ENCODE results near the gene TSPAN6.

The TSPAN6 gene

DNA sequence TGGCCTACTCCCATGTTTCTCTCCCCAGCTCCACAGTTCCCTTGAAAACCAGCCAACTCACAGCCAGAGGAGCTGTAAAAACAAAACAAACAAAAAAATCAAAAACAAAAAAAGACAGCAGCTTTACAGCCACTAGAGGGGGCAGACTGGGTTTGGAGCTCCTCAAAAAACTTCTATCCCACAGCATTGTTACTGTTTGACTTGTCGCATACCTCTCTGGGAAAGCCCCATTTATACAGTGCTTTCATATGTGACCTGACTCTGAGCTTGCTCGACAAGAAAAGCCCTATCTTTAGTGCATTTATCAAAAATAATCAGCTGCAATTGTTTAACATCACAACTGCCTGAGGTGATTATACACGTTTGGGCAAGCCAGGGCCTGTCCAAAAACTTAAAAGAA, 21.6 kb downstream of the TSPAN6 start:
- H3K4me1 Mint-ChIP-seq, result no peaks in the 10 kb centered on the region
- peak; percentile 72 for ATAC-seq
- no peak for DNase-seq (ENCODE audit: low spot score in 2 of 2)
- no peaks in the 10 kb centered on the region for H3K9me3 Mint-ChIP-seq
- no peaks in the 10 kb centered on the region for H3K36me3 Mint-ChIP-seq
- H3K4me3 Mint-ChIP-seq, result no peak overlapping the region
- no peak overlapping the region for H3K27ac Mint-ChIP-seq

DNA sequence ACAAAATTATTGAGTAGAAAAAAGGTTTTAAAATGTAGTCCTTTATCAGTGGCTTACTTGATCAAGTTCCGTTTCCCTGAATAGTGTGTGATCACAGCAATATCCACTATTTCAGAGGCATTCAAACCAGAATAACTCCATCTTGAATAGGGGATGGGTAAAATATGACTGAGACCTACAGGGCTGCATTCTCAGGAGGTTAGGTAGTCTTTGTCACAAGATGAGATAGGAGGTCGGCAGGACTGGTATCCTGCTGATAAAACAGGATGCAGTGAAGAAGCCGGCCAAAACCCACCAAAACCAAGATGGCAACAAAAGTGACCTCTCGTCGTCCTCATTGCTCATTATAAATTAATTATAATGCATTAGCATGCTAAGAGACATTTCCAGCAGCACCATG, 24.7 kb downstream of the TSPAN6 start:
- no peaks in the 10 kb centered on the region for H3K4me1 Mint-ChIP-seq
- H3K27ac Mint-ChIP-seq, result no peak overlapping the region
- no peak overlapping the region for H3K4me3 Mint-ChIP-seq
- no peaks in the 10 kb centered on the region for H3K36me3 Mint-ChIP-seq
- no peak for ATAC-seq
- no peak for DNase-seq (ENCODE audit: low spot score in 2 of 2)
- no peaks in the 10 kb centered on the region for H3K9me3 Mint-ChIP-seq

DNA sequence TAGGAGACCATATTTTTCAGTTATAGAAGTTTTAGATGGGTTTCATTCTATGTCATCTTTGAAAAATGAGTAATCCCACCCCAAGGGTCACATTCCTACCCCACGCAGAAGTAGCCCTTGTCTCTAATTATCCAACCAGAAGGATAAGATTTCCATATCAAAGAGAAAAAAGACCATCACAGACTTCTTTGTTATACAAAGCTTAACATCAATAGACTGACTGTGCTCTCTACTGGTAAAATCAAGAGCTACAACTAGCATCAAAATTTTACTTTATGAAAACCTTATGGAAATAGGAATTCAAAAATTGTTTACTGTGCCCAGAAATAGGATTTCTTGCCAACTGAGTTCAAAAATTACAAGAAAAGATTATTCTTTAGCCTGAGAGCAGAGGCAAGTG, 27.0 kb downstream of the TSPAN6 start:
- Mint-ChIP-seq H3K9me3 (no peaks in the 10 kb centered on the region), H3K27ac (no peak overlapping the region), H3K4me1 (no peaks in the 10 kb centered on the region), H3K4me3 (no peak overlapping the region), H3K36me3 (no peaks in the 10 kb centered on the region)
- DNase-seq (ENCODE audit: low spot score in 2 of 2) (no peak), ATAC-seq (no peak)

DNA sequence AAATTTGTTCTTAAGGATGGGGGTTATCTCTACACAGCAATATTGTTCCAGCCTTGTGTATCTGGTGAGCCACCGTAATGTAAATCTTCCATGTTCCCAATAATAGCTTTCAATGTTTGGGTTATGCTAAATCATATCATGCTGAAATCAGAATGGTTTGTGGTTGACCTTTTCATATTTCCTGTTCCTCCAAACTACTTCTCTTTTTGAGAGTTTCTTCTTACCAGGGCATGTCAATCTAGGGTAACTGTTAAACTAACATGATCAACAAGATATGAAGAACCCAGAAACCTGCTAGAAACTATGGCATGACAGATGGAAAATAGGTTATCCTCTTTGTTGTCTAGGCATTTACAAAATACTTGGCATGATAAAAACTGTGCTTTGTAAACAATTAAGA, 29.9 kb downstream of the TSPAN6 start:
- H3K9me3 Mint-ChIP-seq, result no peaks in the 10 kb centered on the region
- H3K27ac Mint-ChIP-seq, result no peak overlapping the region
- no peak for ATAC-seq
- no peak overlapping the region for H3K4me3 Mint-ChIP-seq
- H3K4me1 Mint-ChIP-seq, result no peaks in the 10 kb centered on the region
- no peaks in the 10 kb centered on the region for H3K36me3 Mint-ChIP-seq
- DNase-seq (ENCODE audit: low spot score in 2 of 2), result no peak

- DNase-seq (ENCODE audit: low spot score in 2 of 2) (no peak), ATAC-seq (no peak)
- Mint-ChIP-seq H3K36me3 (no peaks in the 10 kb centered on the region), H3K4me3 (no peak overlapping the region), H3K27ac (no peak overlapping the region), H3K4me1 (no peaks in the 10 kb centered on the region), H3K9me3 (no peaks in the 10 kb centered on the region)
These were observed 35.8 kb downstream of the TSPAN6 start for GRCh38 chrX:100600758-100601157.

GRCh38 chrX:100600340-100600739, 36.3 kb downstream of the TSPAN6 start:
- ATAC-seq (no peak), DNase-seq (ENCODE audit: low spot score in 2 of 2) (no peak)
- H3K27ac Mint-ChIP-seq, result no peak overlapping the region
- no peaks in the 10 kb centered on the region for H3K4me1 Mint-ChIP-seq
- no peaks in the 10 kb centered on the region for H3K36me3 Mint-ChIP-seq
- no peaks in the 10 kb centered on the region for H3K9me3 Mint-ChIP-seq
- H3K4me3 Mint-ChIP-seq, result no peak overlapping the region

- H3K9me3 Mint-ChIP-seq, result no peaks in the 10 kb centered on the region
- H3K27ac Mint-ChIP-seq, result no peak overlapping the region
- ATAC-seq (no peak), DNase-seq (ENCODE audit: low spot score in 2 of 2) (no peak)
- H3K36me3 Mint-ChIP-seq, result no peaks in the 10 kb centered on the region
- no peaks in the 10 kb centered on the region for H3K4me1 Mint-ChIP-seq
- no peak overlapping the region for H3K4me3 Mint-ChIP-seq
These were observed 37.1 kb downstream of the TSPAN6 start for GRCh38 chrX:100599456-100599855.

- H3K27ac Mint-ChIP-seq, result no peak overlapping the region
- no peaks in the 10 kb centered on the region for H3K4me1 Mint-ChIP-seq
- no peak overlapping the region for H3K4me3 Mint-ChIP-seq
- ATAC-seq (no peak), DNase-seq (ENCODE audit: low spot score in 2 of 2) (no peak)
- H3K9me3 Mint-ChIP-seq, result no peaks in the 10 kb centered on the region
- H3K36me3 Mint-ChIP-seq, result no peaks in the 10 kb centered on the region
These were observed 40.0 kb downstream of the TSPAN6 start for GRCh38 chrX:100596601-100597000.

DNA sequence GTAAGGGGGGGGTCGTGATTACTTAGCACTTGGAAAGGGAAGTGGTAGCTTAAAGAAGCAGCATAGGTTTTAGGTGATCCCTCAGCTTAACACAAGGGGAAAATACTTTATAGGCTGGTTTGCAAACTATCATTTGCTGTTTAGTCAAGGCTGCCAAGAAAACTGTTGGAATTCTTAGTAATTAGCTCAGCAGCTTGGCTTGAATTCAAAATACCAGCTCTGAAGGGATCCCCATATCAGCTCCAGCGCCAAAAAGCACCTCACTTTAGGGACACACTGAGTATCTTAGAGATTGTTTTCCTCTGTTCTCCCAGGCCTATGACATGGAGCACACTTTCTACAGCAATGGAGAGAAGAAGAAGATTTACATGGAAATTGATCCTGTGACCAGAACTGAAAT, 43.0 kb downstream of the TSPAN6 start:
- H3K4me3 Mint-ChIP-seq, result no peak overlapping the region
- no peaks in the 10 kb centered on the region for H3K36me3 Mint-ChIP-seq
- no peak for ATAC-seq
- no peak overlapping the region for H3K27ac Mint-ChIP-seq
- no peak for DNase-seq (ENCODE audit: low spot score in 2 of 2)
- H3K4me1 Mint-ChIP-seq, result no peaks in the 10 kb centered on the region
- no peaks in the 10 kb centered on the region for H3K9me3 Mint-ChIP-seq

DNA sequence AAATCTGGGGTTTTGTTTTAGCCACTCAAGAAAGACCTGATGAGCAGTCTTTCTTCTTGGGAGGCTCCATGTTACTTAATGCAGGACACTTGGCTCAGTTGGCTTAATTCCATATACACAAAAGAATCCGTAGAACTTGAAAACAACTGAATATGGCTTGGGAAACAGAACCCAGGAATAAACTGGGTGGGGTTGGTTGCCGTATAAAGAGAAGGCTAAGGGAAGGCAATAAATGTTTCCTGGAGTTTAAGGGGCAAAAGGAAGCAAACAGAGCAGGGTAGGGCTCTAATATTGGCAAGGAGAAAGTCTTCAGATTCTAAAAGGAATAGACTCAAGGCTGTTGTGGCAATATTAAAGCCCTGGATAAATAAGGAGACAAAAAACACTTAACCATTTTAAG, 43.5 kb downstream of the TSPAN6 start:
- Mint-ChIP-seq H3K9me3 (no peaks in the 10 kb centered on the region), H3K4me1 (no peaks in the 10 kb centered on the region), H3K27ac (no peak overlapping the region), H3K36me3 (no peaks in the 10 kb centered on the region), H3K4me3 (no peak overlapping the region)
- ATAC-seq (no peak), DNase-seq (ENCODE audit: low spot score in 2 of 2) (no peak)

DNA sequence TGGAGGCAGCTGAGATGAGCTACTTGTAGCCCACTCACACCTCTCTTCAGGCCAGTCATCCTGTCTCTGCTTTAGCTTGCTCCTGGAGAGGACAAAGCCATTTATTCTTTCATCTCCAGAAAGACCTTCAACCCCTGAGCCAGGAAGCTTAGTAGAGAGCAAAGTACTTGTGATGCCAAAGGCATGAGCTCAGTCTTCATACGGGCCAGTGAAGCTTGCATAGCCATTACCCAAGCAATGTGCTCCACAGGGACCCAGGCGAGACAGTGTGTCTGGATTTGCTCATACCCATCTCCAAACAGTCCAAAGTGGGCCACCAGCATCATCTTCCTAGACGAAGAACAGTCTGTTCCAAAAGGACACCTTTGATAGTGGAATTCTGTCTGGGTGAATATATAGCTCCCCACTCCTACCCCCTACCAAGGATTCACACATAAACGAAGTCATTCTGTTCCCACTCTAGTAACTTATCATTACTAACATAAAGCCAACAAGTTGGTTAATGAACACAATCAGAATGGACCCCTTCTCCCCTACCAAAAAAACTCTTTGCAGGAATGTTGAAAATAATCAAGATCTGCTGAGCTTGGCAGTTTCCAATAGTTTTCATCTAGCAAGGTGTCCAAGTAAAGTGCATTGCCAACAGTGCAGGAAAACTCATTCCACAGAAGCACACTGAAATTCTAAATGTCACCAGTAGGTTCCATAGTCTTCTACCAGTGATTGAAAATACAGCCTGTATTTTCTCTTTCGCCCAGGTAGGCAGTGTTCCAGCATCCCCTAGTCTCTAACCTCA, 45.2 kb downstream of the TSPAN6 start:
- H3K36me3 Mint-ChIP-seq, result no peaks in the 10 kb centered on the region
- DNase-seq (ENCODE audit: low spot score in 2 of 2) (no peak), ATAC-seq (no peak)
- no peak overlapping the region for H3K27ac Mint-ChIP-seq
- no peaks in the 10 kb centered on the region for H3K4me1 Mint-ChIP-seq
- H3K9me3 Mint-ChIP-seq, result no peaks in the 10 kb centered on the region
- no peak overlapping the region for H3K4me3 Mint-ChIP-seq

DNA sequence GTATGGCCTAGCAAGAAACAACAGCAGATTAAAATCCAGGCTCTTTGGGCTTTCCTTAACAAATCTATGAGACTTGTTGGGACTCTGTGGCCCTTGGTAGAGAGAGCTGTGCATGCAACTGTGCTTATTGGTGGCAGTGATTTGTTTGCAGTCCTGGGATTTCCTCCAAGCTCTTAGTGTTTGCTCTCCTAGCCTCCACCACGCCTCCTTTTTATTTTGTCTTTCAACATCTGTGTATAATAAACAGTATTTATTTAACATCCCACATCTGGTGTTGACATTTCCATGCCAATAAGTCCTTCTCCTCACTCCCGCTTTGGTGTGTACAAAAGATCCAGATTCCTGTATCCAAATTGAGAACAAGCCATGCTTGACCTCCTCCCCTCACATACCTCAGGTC, 48.7 kb downstream of the TSPAN6 start:
- ATAC-seq, result no peak
- no peaks in the 10 kb centered on the region for H3K4me1 Mint-ChIP-seq
- no peak overlapping the region for H3K27ac Mint-ChIP-seq
- no peak for DNase-seq (ENCODE audit: low spot score in 2 of 2)
- H3K9me3 Mint-ChIP-seq, result no peaks in the 10 kb centered on the region
- no peaks in the 10 kb centered on the region for H3K36me3 Mint-ChIP-seq
- no peak overlapping the region for H3K4me3 Mint-ChIP-seq

DNA sequence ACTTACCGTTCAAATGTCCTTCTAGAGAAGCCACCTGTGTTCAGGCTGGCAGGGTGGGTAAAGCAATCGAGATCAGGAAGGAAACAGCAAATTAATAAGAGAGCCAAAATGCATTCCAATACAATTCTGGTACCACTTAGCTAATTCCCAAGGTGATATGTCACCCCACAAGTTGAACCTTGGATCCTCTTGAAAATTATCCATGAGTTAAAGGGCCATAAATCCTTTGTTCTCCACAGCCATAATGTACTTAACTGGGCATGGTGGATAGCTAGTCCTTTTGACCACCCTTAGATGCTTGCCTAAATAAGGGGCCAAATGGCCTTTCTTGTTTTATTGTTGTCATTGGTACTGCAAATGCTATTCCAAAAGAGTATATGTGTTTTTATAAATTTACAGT, 49.9 kb downstream of the TSPAN6 start:
- no peaks in the 10 kb centered on the region for H3K4me1 Mint-ChIP-seq
- H3K27ac Mint-ChIP-seq, result no peak overlapping the region
- H3K9me3 Mint-ChIP-seq, result no peaks in the 10 kb centered on the region
- DNase-seq (ENCODE audit: low spot score in 2 of 2) (no peak), ATAC-seq (no peak)
- no peaks in the 10 kb centered on the region for H3K36me3 Mint-ChIP-seq
- H3K4me3 Mint-ChIP-seq, result no peak overlapping the region

GRCh38 chrX:100584611-100585010, 52.0 kb downstream of the TSPAN6 start, which contains the start of gene TNMD:
TNMD (plus strand) TSS chrX:100584936; CDS start chrX:100585019, 83 bp downstream.
- H3K27ac Mint-ChIP-seq, result no peak within 1 kb of the TSS
- no peak for ATAC-seq

More at GRCh38 chrX:100584611-100585010, 52.0 kb downstream of the TSPAN6 start, which contains the start of gene TNMD:
- Mint-ChIP-seq H3K9me3 (no peaks in the 10 kb centered on the region), H3K36me3 (no peaks in the 10 kb centered on the region), H3K4me3 (no peak within 1 kb of the TSS), H3K4me1 (no peaks in the 10 kb centered on the region)
- no peak for DNase-seq (ENCODE audit: low spot score in 2 of 2)
